ENCODE data around the gene NUPR1. TPM values are rescaled to one million over a fixed set of nuclear protein-coding genes. Genes with fewer than 3 reads are reported as not detected.

The NUPR1 gene
- total and polyA plus RNA-seq, 2 of the 13 experiments (the other 11 are each of a cell fraction or from before 2014, with no cell fraction given): 18.0 to 25.6 TPM

DNA sequence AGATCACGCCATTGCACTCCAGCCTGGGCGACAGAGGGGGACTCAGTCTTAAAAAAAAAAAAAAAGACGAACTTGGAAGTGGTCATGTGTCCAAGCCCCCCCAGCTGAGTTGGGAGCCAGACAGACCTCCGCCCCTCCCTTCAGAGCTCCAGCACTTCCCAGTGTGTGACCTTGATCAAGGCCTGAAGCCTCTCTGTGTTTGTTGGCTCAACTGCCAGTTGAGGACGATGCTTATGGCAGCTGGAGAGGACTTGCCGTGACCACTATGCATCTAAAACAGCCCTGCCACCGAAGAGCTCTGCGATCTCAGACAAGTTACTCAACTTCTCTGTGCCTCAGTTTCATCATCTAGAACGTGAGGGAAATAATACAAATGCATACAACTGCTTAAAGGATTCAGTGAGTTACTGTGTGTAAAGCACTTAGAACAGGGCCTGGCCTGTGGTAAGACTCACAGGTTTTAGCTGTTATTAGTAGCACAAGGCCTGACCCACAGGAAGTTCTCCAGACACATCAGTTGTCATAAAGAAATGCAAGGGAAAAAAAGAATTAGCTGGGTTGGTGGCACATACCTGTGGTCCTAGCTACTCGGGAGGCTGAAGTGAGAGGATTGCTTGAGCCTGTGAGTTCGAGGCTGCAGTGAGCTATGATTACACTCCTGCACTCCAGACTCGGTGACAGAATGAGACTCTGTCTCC lies 25.1 kb downstream of the NUPR1 start (continued):
- TF ChIP-seq, protein P1, sequence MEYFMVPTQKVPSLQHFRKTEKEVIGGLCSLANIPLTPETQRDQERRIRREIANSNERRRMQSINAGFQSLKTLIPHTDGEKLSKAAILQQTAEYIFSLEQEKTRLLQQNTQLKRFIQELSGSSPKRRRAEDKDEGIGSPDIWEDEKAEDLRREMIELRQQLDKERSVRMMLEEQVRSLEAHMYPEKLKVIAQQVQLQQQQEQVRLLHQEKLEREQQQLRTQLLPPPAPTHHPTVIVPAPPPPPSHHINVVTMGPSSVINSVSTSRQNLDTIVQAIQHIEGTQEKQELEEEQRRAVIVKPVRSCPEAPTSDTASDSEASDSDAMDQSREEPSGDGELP (IDR thresholded peaks at IDR 0.05; ENCODE audit: borderline replicate concordance, low read depth): peak; percentile 37; the same call in 1 of the 2 replicates
- TF ChIP-seq SALL1 (CRISPR knock-in tag; IDR thresholded peaks at IDR 0.05) (peak; percentile 59), HOXA3 (CRISPR knock-in tag; IDR thresholded peaks at IDR 0.05) (peak; percentile 36; the same call in 1 of the 2 replicates), IRF2 (CRISPR knock-in tag; IDR thresholded peaks at IDR 0.05) (0 out of 2 replicates have a peak, but pooled peaks have one; percentile 16), REXO4 (CRISPR knock-in tag; IDR thresholded peaks at IDR 0.05; ENCODE audit: borderline replicate concordance) (no peak), ZMAT3 (CRISPR knock-in tag; conservative IDR thresholded peaks at IDR 0.05) (no peak), ZFY (CRISPR knock-in tag; IDR thresholded peaks at IDR 0.05) (peak; percentile 58), TEAD3 (CRISPR knock-in tag; optimal IDR thresholded peaks at IDR 0.05; ENCODE audit: borderline replicate concordance) (peak; percentile 13), ZSCAN22 (CRISPR knock-in tag; IDR thresholded peaks at IDR 0.05) (no peak), SP5 (CRISPR knock-in tag; IDR thresholded peaks at IDR 0.05; ENCODE audit: borderline replicate concordance, low read depth) (peak; percentile 11; the same call in 1 of the 2 replicates), ZNF33B (CRISPR knock-in tag; IDR thresholded peaks at IDR 0.05) (0 out of 2 replicates have a peak, but pooled peaks have one; percentile 14), GLI4 (CRISPR knock-in tag; IDR thresholded peaks at IDR 0.05; ENCODE audit: borderline replicate concordance) (0 out of 2 replicates have a peak, but pooled peaks have one; percentile 16), ZNF768 (CRISPR knock-in tag; IDR thresholded peaks at IDR 0.05) (peak; percentile 45; the same call in 1 of the 2 replicates), ZNF572 (CRISPR knock-in tag; IDR thresholded peaks at IDR 0.05) (no peak), ZNF644 (CRISPR knock-in tag; IDR thresholded peaks at IDR 0.05; ENCODE audit: low read depth) (peak; percentile 82; the same call in 1 of the 2 replicates), ARID2 (CRISPR knock-in tag; IDR thresholded peaks at IDR 0.05; ENCODE audit: borderline replicate concordance) (no peak)
- TF ChIP-seq, protein P2, sequence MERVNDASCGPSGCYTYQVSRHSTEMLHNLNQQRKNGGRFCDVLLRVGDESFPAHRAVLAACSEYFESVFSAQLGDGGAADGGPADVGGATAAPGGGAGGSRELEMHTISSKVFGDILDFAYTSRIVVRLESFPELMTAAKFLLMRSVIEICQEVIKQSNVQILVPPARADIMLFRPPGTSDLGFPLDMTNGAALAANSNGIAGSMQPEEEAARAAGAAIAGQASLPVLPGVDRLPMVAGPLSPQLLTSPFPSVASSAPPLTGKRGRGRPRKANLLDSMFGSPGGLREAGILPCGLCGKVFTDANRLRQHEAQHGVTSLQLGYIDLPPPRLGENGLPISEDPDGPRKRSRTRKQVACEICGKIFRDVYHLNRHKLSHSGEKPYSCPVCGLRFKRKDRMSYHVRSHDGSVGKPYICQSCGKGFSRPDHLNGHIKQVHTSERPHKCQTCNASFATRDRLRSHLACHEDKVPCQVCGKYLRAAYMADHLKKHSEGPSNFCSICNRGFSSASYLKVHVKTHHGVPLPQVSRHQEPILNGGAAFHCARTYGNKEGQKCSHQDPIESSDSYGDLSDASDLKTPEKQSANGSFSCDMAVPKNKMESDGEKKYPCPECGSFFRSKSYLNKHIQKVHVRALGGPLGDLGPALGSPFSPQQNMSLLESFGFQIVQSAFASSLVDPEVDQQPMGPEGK (CRISPR knock-in tag; IDR thresholded peaks at IDR 0.05): peak; percentile 71
- TF ChIP-seq, protein P3, sequence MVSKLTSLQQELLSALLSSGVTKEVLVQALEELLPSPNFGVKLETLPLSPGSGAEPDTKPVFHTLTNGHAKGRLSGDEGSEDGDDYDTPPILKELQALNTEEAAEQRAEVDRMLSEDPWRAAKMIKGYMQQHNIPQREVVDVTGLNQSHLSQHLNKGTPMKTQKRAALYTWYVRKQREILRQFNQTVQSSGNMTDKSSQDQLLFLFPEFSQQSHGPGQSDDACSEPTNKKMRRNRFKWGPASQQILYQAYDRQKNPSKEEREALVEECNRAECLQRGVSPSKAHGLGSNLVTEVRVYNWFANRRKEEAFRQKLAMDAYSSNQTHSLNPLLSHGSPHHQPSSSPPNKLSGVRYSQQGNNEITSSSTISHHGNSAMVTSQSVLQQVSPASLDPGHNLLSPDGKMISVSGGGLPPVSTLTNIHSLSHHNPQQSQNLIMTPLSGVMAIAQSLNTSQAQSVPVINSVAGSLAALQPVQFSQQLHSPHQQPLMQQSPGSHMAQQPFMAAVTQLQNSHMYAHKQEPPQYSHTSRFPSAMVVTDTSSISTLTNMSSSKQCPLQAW (CRISPR knock-in tag; IDR thresholded peaks at IDR 0.05): peak; percentile 58; the same call in 1 of the 2 replicates
